ENCODE results near the gene CBFA2T3. TPM values are rescaled to one million over a fixed set of nuclear protein-coding genes. Genes with fewer than 3 reads are reported as not detected.
"Not testable (repeated sequence)": the region's sequence is repeated elsewhere in the genome, so short reads cannot be mapped to it uniquely, and the experiment has no call there.

CBFA2T3 gene
- total and polyA plus RNA-seq, 8 donors = 3.8 to 10.4 (median 5.4) TPM

GRCh38 chr16:88896238-88897070, 80.6 kb downstream of the CBFA2T3 start:
- Histone ChIP-seq H3K27ac (no peak overlapping the region), H3K4me1 (no peaks in the 10 kb centered on the region), H3K27me3 (no peaks in the 10 kb centered on the region), H3K4me3 (no peak overlapping the region), H3K9me3 (no peaks in the 10 kb centered on the region), H3K36me3 (peaks cover 0 to 54% of the 10 kb centered on the region in 2 donors)
- no peak for ATAC-seq
- DNase-seq = no peak
- TF ChIP-seq CTCF (IDR thresholded peaks at IDR 0.05) = no peak
- intact Hi-C loops (cut with DNase I) = no loop called here

- Histone ChIP-seq H3K36me3 (peaks cover 0 to 53% of the 10 kb centered on the region in 2 donors), H3K27me3 (no peaks in the 10 kb centered on the region)
Observed at GRCh38 chr16:88895335-88895734, 81.7 kb downstream of the CBFA2T3 start.

GRCh38 chr16:88894681-88895300, 82.2 kb downstream of the CBFA2T3 start:
- no peak for DNase-seq
- Histone ChIP-seq H3K4me1 (no peaks in the 10 kb centered on the region), H3K27me3 (no peaks in the 10 kb centered on the region), H3K4me3 (no peak overlapping the region), H3K27ac (no peak overlapping the region), H3K9me3 (no peaks in the 10 kb centered on the region), H3K36me3 (peaks cover 0 to 52% of the 10 kb centered on the region in 2 donors)
- ATAC-seq = no peak
- intact Hi-C loops (cut with DNase I) = no loop called here
- TF ChIP-seq CTCF (IDR thresholded peaks at IDR 0.05) = no peak

More at GRCh38 chr16:88895335-88895734, 81.7 kb downstream of the CBFA2T3 start:
- no peaks in the 10 kb centered on the region for H3K4me1 ChIP-seq
- no peak overlapping the region for H3K27ac ChIP-seq
- no peaks in the 10 kb centered on the region for H3K9me3 ChIP-seq
- H3K4me3 ChIP-seq = no peak overlapping the region
- intact Hi-C loops (cut with DNase I) = no loop called here
- DNase-seq = no peak
- no peak for TF ChIP-seq CTCF (IDR thresholded peaks at IDR 0.05)
- ATAC-seq = no peak

GRCh38 chr16:88894266-88894665, 82.7 kb downstream of the CBFA2T3 start:
- ATAC-seq; DNase-seq; H3K27me3 ChIP-seq; H3K4me1 ChIP-seq; H3K27ac ChIP-seq; H3K9me3 ChIP-seq; intact Hi-C loops (cut with DNase I); H3K4me3 ChIP-seq: not testable (repeated sequence)
- H3K36me3 ChIP-seq = peaks cover 0 to 47% of the 10 kb centered on the region in 2 donors

- Histone ChIP-seq H3K4me1 (no peaks in the 10 kb centered on the region), H3K9me3 (no peaks in the 10 kb centered on the region), H3K36me3 (peaks cover 0 to 45% of the 10 kb centered on the region in 2 donors), H3K4me3 (no peak overlapping the region), H3K27ac (no peak overlapping the region), H3K27me3 (no peaks in the 10 kb centered on the region)
- DNase-seq (no peak), ATAC-seq (no peak)
- no peak for TF ChIP-seq CTCF (IDR thresholded peaks at IDR 0.05)
- intact Hi-C loops (cut with DNase I) = no loop called here
Observed at GRCh38 chr16:88893127-88893968, 83.7 kb downstream of the CBFA2T3 start.
